PC-3 (cell line): ENCODE measurements around the gene ZBTB21. TPM values are rescaled to one million over a fixed set of nuclear protein-coding genes. Genes with fewer than 3 reads are reported as not detected.

ENCODE experiments used
- ATAC-seq: fragments of 200-7000 bp; cut with Tn5 transposase; 2 replicates; pipeline ENCODE4 v1.9.1; 2020; ENCODE audit warnings: mild to moderate bottlenecking, moderate library complexity
- BruUV-seq: library from RNA; stranded (reverse); fragments of 400-500 nt; replicated peaks from 2 replicates; lab custom pipeline; 2021; lab: Mats Ljungman, UMichigan
- CTCF ChIA-PET: fragments of 300-600 bp; sonication (Branson Sonifier 250); formaldehyde crosslinking; loops from one replicate; lab custom pipeline; 2022; ENCODE audit warnings: antibody characterized with exemption; lab: Charles Lee
- POLR2A ChIA-PET: fragments of 300-600 bp; sonication (Branson Sonifier 250); formaldehyde crosslinking; loops from one replicate; lab custom pipeline; 2022; ENCODE audit warnings: antibody characterized with exemption; ENCODE audit not compliant: unreplicated experiment; lab: Charles Lee
- DNase-seq: peaks from one replicate; pipeline ENCODE4 v3.0.0-alpha.2; 2015
- H2AFZ ChIP-seq: fragments of 300-600 bp; sonication (generic); 2 replicates; pipeline ENCODE4 v1.6.0; 2016; ENCODE audit warnings: antibody characterized with exemption, low read length
- H3F3A ChIP-seq: fragments of 300-600 bp; sonication (generic); one replicate; pipeline ENCODE4 v1.6.0; 2017; ENCODE audit warnings: antibody characterized with exemption, low read length, control low read depth, mild to moderate bottlenecking; ENCODE audit not compliant: unreplicated experiment
- H3K27ac ChIP-seq: fragments of 300-600 bp; sonication (generic); 2 replicates; pipeline ENCODE4 v1.5.1; 2016; ENCODE audit warnings: mild to moderate bottlenecking, low read length
- H3K27me3 ChIP-seq: fragments of 300-600 bp; sonication (generic); 2 replicates; pipeline ENCODE4 v1.6.1; 2016; ENCODE audit warnings: low read length, mixed read lengths
- H3K36me3 ChIP-seq: fragments of 300-600 bp; sonication (generic); 2 replicates; pipeline ENCODE4 v1.6.1; 2016; ENCODE audit warnings: low read depth, mixed run types, low read length, mixed read lengths
- H3K4me1 ChIP-seq: fragments of 300-600 bp; sonication (generic); 2 replicates; pipeline ENCODE4 v1.5.1; 2016; ENCODE audit warnings: low read length; ENCODE audit not compliant: insufficient read depth
- H3K4me2 ChIP-seq: fragments of 300-600 bp; sonication (generic); 2 replicates; pipeline ENCODE4 v1.6.0; 2016; ENCODE audit warnings: low read length
- H3K4me3 ChIP-seq: fragments of 300-600 bp; sonication (generic); 2 replicates; pipeline ENCODE4 v1.5.1; 2016; ENCODE audit warnings: mild to moderate bottlenecking, low read length, mixed read lengths
- H3K79me2 ChIP-seq: fragments of 300-600 bp; sonication (generic); 2 replicates; pipeline ENCODE4 v1.6.1; 2017; ENCODE audit warnings: low read length, mixed read lengths
- H3K9ac ChIP-seq: fragments of 300-600 bp; sonication (generic); 2 replicates; pipeline ENCODE4 v1.6.0; 2016; ENCODE audit warnings: mild to moderate bottlenecking, low read length
- H3K9me2 ChIP-seq: fragments of 300-600 bp; sonication (generic); replicated peaks from 2 replicates; pipeline ENCODE4 v1.6.1; 2016; ENCODE audit warnings: mixed run types, low read length, mixed read lengths
- H3K9me3 ChIP-seq: fragments of 300-600 bp; sonication (generic); 2 replicates; pipeline ENCODE4 v1.6.1; 2016; ENCODE audit warnings: low read length, mixed read lengths
- H4K20me1 ChIP-seq: fragments of 300-600 bp; sonication (generic); 2 replicates; pipeline ENCODE4 v1.6.1; 2016; ENCODE audit warnings: low read length, mixed read lengths
- EZH2 ChIP-seq: fragments of 300-600 bp; sonication (generic); IDR thresholded peaks from one replicate; pipeline ENCODE4 v1.6.1; 2017; ENCODE audit warnings: antibody characterized with exemption, mild to moderate bottlenecking, low read length; ENCODE audit not compliant: unreplicated experiment
- EZH2phosphoT487 ChIP-seq: fragments of 300-600 bp; sonication (generic); IDR thresholded peaks from 2 replicates; pipeline ENCODE4 v1.6.1; 2018; ENCODE audit warnings: mild to moderate bottlenecking, antibody characterized with exemption, low read length, borderline replicate concordance
- intact Hi-C: fragments of 100-400 bp; cut with micrococcal nuclease; formaldehyde crosslinking; loops from 2 replicates; pipeline ENCODE4 v1.9.0; 2023
- total RNA-seq: library from RNA; depleted of rRNA; stranded (reverse); fragments of >200 nt; gene quantifications from 2 replicates; pipeline ENCODE4 v1.2.3, GENCODE V29; 2014
- TF ChIP-seq, protein P1 (sequence below): fragments of 300-600 bp; sonication (generic); conservative IDR thresholded peaks from 2 replicates; pipeline ENCODE4 v1.5.1; 2017; ENCODE audit warnings: antibody characterized with exemption, low read depth, mild to moderate bottlenecking, low read length

Gene ZBTB21
- total RNA-seq, 1 experiment from 2014 or later = 8.1 TPM

DNA sequence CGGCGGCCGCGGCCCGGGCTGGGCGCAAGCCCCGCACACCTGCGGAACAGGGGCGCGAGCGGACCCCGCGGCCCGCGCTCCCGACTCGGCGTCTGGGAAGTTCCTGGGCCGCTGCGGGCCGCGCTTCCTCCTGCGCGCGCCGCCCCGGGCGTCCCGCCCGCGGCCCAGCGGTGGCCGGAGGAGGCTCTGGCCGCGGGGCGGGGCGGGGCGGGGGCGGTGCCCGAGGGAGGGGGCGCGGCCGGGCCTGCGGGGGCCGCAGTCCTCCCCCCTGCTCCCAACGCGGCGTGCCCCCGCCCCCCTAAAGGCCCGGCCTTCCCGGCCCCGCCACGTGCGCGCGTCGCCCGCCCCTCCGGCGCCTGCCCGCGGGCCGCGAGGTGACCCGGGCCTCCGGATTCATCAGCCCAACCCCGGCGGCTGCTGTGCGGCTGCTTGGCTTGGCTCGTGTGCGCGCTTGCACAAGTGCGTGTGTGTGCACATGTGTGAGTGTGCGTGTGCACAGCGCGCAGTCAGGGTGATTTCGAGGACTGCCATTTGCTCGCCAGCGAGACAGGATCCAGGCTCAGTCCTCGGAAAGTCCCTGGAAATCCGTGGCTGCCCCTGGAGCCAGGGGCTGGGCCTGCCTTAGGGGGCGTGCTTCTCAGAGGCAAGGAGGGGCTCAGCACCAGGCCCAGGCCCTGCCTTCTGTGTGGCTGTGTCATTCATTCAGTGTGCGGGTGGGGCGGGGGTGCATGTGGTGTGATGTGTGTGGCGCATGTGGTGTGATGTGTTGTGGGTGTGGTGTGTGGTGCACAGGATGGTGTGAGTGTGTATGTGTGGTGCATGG lies 56.1 kb downstream of the ZBTB21 start, which contains the start of gene C2CD2:
TSS of gene C2CD2 (minus strand) at position 188 of the 823 bp plus-strand sequence. CDS start 370 bp downstream, outside the sequence.
- Histone ChIP-seq H3K9me2 (no peaks in the 10 kb centered on the region), H3K9ac (peak within 1 kb of the TSS; percentile 98), H2AFZ (0 out of 2 replicates have a peak within 1 kb of the TSS, but pooled peaks have one; percentile 39), H4K20me1 (peaks cover 37% of the 10 kb centered on the region), H3F3A (peaks cover 9% of the 10 kb centered on the region), H3K9me3 (no peaks in the 10 kb centered on the region), H3K4me3 (peak within 1 kb of the TSS; percentile 76), H3K4me2 (peak within 1 kb of the TSS; percentile 93), H3K36me3 (peaks cover 13% of the 10 kb centered on the region), H3K27ac (peak within 1 kb of the TSS; percentile 98), H3K4me1 (peaks cover 63% of the 10 kb centered on the region), H3K79me2 (peaks cover 52% of the 10 kb centered on the region), H3K27me3 (no peaks in the 10 kb centered on the region)
- intact Hi-C loops = loop anchor here (1.0 kb wide), 1 partner anchor 22 kb away; no protein-coding TSS in a partner anchor
- TF ChIP-seq, protein P1, sequence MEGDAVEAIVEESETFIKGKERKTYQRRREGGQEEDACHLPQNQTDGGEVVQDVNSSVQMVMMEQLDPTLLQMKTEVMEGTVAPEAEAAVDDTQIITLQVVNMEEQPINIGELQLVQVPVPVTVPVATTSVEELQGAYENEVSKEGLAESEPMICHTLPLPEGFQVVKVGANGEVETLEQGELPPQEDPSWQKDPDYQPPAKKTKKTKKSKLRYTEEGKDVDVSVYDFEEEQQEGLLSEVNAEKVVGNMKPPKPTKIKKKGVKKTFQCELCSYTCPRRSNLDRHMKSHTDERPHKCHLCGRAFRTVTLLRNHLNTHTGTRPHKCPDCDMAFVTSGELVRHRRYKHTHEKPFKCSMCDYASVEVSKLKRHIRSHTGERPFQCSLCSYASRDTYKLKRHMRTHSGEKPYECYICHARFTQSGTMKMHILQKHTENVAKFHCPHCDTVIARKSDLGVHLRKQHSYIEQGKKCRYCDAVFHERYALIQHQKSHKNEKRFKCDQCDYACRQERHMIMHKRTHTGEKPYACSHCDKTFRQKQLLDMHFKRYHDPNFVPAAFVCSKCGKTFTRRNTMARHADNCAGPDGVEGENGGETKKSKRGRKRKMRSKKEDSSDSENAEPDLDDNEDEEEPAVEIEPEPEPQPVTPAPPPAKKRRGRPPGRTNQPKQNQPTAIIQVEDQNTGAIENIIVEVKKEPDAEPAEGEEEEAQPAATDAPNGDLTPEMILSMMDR = 0 out of 2 replicates have a peak, but pooled peaks have one; percentile 8
- TF ChIP-seq EZH2phosphoT487 = no peak
- no peak for TF ChIP-seq EZH2
- ChIA-PET CTCF (no interaction called here), POLR2A (no interaction called here)
- no TSS peak for BruUV-seq
- ATAC-seq (peak; percentile 44), DNase-seq (peak; percentile 79)

DNA sequence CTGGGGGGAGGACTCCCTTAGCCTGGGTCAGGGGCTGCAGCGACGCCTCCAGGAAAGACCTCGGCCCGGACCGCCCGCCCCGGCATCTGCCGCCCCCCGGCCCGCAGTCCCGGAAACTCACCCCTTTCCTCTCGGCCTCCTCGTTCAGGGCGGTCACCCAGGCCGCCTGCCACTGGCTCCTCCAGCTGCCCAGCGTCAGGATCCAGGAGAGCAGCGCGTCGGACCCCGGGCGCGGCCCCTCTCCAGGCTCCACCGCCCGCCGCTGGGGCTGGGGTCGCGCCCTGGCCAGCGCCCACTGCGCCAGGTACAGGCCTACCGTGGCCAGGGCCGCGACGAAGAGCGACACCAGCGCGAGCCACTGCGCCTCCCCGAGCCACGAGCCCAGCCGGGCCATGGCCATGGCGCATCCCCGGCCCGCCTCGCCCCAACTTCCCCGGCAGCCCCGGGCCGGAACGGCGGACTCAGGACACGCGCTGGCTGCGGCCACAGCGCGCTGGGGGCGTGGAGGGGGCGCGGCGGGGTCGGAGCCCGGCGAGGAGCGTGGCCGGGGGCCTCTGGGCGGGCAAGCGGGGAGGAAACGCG lies 56.8 kb downstream of the ZBTB21 start:
- peak overlapping the region; percentile 49 for H3K27ac ChIP-seq
- peaks cover 13% of the 10 kb centered on the region for H3K36me3 ChIP-seq
- POLR2A ChIA-PET = interaction anchor here (0.7 to 1.7 kb wide), 4 partner anchors 11 to 266 kb away, joined by 4 to 6 read pairs (median 4); no protein-coding TSS in a partner anchor
- TF ChIP-seq EZH2 (no peak), EZH2phosphoT487 (no peak)
- TF ChIP-seq, protein P1 = no peak
- no TSS peak for BruUV-seq
- H3K27me3 ChIP-seq = no peaks in the 10 kb centered on the region
- H3K9me3 ChIP-seq = no peaks in the 10 kb centered on the region
- CTCF ChIA-PET = no interaction called here
- peaks cover 59% of the 10 kb centered on the region for H3K79me2 ChIP-seq
- ATAC-seq = peak; percentile 7
- H3F3A ChIP-seq = peaks cover 9% of the 10 kb centered on the region
- peak overlapping the region; percentile 76 for H3K4me3 ChIP-seq
- peaks cover 43% of the 10 kb centered on the region for H4K20me1 ChIP-seq
- peak overlapping the region; percentile 93 for H3K4me2 ChIP-seq
- peak overlapping the region; percentile 98 for H3K9ac ChIP-seq
- H3K9me2 ChIP-seq = no peaks in the 10 kb centered on the region
- H2AFZ ChIP-seq = no peak overlapping the region
- DNase-seq = peak; percentile 23
- peaks cover 62% of the 10 kb centered on the region for H3K4me1 ChIP-seq
- intact Hi-C loops = loop anchor here (1.0 kb wide), 1 partner anchor 21 kb away; no protein-coding TSS in a partner anchor
